HG03571 (cell line): ENCODE results near the gene NKTR.

Experiments
- ATAC-seq: cut with Tn5 transposase; IDR thresholded peaks from one replicate; pipeline ENCODE4 v1.9.1; 2021; ENCODE audit not compliant: unreplicated experiment

NKTR gene

GRCh38 chr3:42647821-42648459, 47.5 kb downstream of the NKTR start:
- no peak for ATAC-seq

DNA sequence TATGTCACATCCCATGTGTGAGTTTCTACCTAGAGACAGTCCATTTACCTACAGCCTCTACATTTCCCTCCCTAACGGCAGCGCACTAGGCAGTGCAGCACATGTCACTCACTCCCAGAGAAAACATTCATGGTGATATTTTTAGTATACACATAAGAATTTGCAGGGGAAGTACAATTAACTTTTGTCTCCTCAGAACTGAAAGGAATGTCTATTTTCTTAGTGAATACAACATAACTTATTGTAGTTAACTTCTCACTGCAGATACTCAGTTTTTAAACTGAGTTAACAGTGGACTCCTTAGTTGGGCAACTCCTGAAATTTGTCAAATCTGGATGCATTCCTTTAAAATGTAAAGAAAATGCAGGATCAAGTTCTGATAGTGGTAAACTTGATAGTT, 48.5 kb downstream of the NKTR start:
- ATAC-seq: no peak

GRCh38 chr3:42649783-42650182, 49.3 kb downstream of the NKTR start:
- no peak for ATAC-seq

- no peak for ATAC-seq
Measured at GRCh38 chr3:42651248-42652091, 51.0 kb downstream of the NKTR start.

GRCh38 chr3:42652251-42652610, 51.7 kb downstream of the NKTR start:
- ATAC-seq: peak; percentile 24

DNA sequence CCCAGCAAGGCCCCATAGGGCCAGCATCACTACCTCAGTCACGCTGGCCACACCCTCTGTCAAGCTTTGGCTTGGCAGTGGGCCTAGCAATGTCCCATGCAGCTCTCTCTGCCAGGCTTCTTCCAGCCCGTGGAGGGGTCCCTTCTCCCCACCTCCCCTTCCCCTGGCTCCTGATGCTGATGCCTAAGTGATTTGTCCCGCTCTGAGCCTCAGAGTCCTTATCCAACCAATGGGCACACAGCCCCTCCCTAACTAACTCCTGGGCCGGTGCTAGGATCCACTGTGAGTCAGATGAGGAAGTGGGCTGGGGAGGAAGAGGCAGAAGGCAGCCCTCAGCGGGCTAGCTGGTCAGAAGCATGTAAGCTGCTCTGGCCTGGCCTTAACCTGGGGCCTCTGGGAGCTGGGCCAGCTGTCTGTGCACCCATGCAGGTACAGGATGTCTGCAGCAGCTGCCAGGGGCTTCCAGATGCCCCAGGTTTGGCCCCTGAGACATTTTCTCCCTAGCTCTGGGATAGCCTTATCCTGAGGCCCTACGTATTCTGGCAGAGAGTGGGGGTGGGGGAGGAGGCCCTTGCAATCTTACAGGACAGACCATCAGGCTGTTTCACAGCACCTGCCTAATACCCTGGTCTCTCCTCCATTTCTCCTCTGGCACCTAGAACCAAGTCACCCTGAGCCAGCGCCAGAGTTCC, 52.3 kb downstream of the NKTR start:
- ATAC-seq: peak; percentile 75

DNA sequence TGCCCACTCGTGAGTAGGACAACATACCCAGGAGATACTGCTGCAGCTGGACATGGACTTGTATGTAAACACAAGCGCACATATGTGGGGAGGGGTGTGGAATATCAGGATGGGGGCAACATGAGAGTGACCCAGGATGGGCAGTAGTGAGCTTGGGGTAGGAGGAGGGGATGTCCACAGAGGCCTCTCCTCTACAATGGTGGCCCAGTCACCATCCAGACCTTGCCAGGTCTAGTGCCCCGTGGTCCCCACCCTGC, 52.7 kb downstream of the NKTR start:
- no peak for ATAC-seq

GRCh38 chr3:42653560-42654330, 53.3 kb downstream of the NKTR start, which contains the start of gene ZBTB47:
TSS of gene ZBTB47 (plus strand) at chr3:42653697. CDS start at chr3:42658356, 4,659 bp downstream.
- ATAC-seq: no peak

GRCh38 chr3:42654331-42655201, 54.1 kb downstream of the NKTR start:
- ATAC-seq: no peak

DNA sequence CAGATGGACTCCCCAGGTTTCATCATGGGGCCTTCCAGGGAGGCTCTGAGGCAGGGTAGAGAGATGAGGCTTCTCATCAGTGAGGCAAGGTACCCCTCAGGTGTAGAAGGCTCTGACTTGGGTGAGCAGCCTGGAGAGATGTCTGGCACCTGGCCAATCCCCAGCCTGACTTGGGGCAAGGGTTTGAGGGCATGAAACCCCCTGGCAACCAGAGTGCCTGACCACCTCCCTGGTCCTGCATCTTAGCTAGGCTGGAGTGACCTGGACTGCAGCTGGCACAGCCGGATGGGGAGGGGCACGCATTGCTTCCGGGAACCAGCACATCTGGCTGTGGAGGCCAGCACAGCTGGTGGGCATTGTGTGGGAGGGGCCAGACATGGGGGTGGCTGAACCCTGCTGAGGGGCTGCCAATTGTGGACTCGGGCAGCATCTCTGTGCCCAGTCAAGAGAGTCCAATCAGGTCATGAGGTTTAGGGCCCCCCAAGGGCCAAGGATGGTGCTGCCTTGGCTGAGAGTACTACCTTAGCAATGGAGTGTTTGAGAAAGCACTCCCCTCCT, 54.9 kb downstream of the NKTR start:
- ATAC-seq: no peak

GRCh38 chr3:42655980-42656679, 55.6 kb downstream of the NKTR start:
- no peak for ATAC-seq

GRCh38 chr3:42656680-42657610, 56.5 kb downstream of the NKTR start:
- no peak for ATAC-seq

GRCh38 chr3:42657675-42658074, 57.2 kb downstream of the NKTR start:
- no peak for ATAC-seq

GRCh38 chr3:42658091-42658770, 57.7 kb downstream of the NKTR start:
- no peak for ATAC-seq

- no peak for ATAC-seq
Measured at GRCh38 chr3:42658771-42659390, 58.4 kb downstream of the NKTR start.

DNA sequence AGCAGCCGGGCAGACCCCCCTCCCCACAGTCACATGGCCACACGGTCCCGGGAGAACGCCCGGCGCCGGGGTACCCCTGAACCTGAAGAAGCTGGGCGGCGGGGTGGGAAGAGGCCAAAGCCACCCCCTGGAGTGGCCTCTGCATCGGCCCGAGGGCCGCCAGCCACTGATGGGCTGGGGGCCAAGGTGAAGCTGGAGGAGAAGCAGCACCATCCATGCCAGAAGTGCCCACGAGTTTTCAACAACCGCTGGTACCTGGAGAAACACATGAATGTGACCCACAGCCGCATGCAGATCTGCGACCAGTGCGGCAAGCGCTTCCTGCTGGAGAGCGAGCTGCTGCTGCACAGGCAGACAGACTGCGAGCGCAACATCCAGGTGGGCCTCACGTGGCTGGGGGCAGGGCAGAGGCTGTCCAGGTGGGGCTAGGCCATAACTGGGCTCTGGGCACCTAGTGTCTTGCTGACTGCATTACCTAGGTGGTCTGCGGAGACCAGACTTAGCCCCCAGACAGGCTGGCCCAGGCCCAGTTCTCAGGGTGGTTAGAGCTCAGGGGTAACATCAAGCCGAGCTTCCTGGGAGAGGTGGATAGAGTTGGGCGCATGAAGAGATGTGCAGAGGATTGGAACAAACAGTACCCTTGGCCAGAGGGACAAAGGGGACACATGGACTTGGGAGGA, 59.1 kb downstream of the NKTR start:
- no peak for ATAC-seq
